Endometrial microvascular endothelial cells (primary cell): ENCODE measurements around the gene NLRP10. TPM values are rescaled to one million over a fixed set of nuclear protein-coding genes. Genes with fewer than 3 reads are reported as not detected.

Experiments
- in situ Hi-C: cut with HindIII; loops from 2 replicates; pipeline ENCODE4 v1.10.0; 2017; ENCODE audit warnings: low sequenced_read_pairs, low pct_unique_long_range_greater_than_20kb; ENCODE audit errors: inconsistent ontology term
- total RNA-seq: library from RNA; depleted of rRNA; stranded (reverse); fragments of >200 nt; gene quantifications from one replicate; pipeline ENCODE4 v1.2.3, GENCODE V29; 2015; ENCODE audit errors: inconsistent ontology term

The NLRP10 gene
- total RNA-seq, 1 donor from 2014 or later: not detected

DNA sequence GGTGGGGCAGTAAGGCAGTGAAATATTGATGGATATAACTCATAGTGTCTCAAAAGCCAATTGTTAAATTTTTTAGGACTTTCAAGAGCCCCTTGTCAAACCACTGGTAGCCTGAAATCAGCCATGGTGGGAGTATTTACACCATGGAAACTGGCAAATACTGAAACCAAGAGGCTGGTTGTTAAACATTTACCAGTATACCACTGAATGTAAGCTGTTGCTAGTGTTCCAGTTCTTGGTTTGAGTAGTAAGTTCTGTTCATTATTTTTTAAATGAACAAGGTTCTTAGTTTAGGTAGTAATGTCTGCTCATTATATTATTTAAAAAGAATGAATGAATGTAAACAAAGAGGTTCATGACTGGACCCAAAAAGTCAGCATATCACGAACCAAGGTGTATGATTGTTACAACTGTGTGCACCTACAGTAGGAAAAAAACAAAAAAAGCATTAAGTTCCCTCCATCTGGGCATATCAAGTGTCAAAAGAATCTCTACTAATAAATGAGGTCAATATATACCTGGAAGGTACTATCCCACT, 17.4 kb upstream of the NLRP10 start:
- in situ Hi-C loops: loop anchor here (25.0 kb wide), 1 partner anchor 95 kb away; no protein-coding TSS in a partner anchor

DNA sequence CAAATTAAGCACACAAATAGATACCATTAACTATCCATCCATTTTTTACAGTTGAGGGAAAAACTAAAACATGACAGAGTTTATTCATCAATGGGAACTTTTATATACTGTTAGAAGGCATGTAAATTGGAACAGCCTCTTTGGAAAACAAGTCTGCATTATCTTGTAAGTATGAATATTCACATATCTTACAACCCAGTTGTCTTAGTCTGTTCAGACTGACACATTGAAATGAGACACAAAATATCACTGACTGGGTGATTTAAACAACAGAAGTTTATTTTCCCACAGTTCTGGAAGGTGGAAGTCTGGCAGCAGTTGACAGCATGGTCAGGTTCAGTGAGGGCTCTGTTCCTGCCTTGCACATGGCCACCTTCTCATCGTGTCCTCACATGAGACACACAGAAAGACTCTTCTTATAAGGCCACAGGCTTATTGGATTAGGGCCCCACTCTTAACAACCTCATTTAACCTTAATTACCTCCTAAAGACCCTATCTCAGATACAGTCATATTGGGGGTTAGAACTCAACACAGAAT, 16.4 kb upstream of the NLRP10 start:
- in situ Hi-C loops: loop anchor here (25.0 kb wide), 1 partner anchor 94 kb away; no protein-coding TSS in a partner anchor

DNA sequence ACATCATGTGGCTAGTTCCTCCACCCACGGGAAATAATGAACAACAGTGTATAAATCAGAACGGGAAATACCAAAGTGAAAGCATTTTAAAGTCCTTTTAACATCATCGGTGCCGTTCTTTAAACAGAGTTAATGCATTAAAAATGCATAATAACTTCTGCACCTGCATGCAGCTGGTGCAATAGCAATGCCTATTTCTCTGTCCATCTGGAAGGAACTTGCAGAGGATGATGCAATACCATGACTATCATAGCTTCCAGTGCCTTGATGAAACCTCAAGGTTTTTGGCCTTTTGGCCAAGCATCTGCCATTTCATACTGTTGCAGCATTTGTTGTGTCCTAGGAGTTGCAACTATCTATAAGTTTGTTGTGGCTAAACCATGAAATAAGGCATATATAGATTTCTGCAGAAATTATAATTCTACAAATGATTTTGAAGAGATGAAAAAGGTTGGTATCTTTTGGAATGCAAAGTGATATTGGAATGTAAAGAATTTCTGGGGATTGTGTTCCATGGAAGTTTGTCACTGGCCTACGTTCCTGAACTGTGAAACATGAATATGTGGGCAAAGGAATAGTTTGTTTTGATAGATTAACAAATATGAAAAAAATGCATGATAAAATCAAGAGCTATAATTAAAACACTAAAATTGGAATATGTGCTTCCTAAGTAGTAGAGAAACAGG, 12.1 kb upstream of the NLRP10 start:
- in situ Hi-C loops: loop anchor here (25.0 kb wide), 1 partner anchor 90 kb away; no protein-coding TSS in a partner anchor

DNA sequence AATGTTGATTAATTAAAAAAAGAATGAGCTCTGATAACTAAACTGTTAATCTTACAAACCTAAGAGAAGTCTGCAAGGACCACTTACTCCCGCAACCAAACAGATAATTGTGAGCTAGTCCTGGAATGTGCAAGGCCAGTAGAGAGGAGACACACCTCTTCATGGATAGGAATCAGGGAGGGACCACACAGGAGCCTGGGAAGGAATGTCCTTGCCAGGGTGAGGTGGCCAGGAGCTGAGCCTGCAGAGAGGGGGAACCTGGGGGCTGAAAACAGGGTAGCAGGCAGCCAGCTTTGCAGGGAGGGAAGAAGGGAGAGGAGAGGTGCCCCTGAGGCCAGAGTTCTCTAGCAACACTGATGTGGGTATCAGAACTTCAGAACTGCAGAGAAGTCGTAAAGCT, 9.4 kb upstream of the NLRP10 start:
- in situ Hi-C loops: loop anchor here (25.0 kb wide), 1 partner anchor 87 kb away; no protein-coding TSS in a partner anchor

DNA sequence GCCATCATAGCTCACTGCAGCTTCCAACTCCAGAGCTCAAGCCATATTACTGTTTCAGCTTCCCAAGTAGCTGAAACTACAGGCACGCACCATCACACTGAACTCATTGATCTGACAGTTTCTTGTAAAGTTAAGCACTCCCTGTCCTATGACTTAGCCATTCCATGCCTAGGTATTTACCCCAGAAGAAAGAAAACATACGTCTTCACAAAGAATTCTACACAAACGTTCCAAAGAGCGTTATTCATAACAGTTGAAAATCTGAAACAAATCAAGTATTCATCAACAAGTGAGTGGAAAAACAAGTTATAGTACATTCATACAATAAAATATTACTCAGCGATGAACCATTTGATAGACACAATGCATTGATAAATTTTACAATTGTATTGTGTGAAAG, 7.8 kb upstream of the NLRP10 start:
- in situ Hi-C loops: no loop called here

DNA sequence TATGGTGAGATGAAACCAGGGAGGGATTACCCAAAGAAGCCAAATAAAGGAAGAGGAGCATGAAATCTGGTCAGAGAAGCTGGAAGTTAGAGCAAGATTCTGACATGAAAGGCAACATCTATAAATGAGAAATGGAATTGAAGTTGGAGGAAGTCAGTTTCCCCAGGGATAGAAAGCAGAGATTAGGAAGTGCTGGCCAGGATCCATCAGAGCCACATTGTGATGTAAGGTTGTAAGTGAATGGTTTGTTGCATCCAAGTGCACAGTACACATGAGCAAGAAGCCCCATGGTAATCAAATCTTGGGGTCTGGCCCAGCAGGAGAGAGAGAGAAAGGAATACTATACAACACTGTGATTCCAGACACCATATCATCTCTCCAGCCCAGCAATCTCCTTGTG, 6.6 kb upstream of the NLRP10 start:
- in situ Hi-C loops: no loop called here

DNA sequence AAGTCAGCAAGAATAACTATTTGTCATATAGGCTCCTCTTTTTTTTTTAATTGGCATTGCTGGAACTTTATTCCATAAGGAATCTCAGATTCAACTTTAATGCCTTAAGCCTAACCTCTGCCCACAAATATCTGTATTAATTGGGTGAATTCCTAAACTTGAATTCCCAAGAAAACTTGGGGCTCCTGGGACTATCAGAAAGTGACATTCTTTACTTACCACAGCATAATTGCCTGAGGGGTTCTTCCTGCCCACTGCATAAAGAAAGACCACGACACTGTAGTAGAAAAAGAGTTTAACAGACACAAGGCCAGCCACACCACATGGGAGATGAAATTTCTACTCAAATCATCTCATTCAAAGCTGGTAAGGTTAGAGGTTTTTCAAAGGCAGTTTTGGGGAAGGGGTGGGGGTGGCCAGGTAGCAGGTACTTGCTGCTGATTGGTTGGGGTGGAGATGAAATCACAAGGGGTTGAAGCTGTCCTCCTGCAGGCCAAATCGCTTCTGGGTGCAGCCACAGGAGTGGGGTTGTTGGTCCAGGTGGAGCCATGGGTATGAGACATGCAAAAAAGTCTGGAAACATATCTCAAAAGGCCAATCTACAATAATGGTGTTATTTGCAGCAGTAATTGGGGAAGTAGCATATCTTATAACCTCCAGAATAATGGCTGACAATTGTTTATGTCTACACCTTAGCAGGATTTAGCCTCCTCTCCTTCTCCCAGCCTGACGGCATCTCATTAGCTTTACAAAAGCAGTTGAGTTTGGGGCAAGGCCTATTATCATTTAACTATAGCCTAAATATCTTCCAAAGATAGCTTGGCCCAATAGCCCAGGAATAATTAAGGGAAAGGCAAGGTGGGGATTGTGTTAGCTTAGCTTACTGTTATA, 4.8 kb upstream of the NLRP10 start:
- in situ Hi-C loops: no loop called here

DNA sequence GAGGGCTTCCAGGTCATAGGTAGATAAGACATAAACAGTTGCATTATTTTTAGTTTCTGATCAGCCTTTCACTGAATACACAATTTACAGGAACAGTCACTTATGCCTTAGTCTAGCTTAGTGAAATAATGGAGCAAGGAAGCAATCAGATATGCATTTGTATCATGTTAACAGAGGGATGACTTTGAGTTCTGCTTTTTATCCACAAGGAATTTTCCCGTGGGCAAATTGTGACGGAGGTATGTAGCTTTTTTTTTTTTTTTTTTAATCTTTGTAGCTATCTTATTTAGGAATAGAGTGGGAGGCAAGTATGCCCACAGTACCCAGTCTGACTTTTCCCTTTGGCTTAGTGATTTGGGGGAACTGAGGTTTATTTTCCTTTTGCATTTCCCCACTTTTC, 3.4 kb upstream of the NLRP10 start:
- in situ Hi-C loops: no loop called here

DNA sequence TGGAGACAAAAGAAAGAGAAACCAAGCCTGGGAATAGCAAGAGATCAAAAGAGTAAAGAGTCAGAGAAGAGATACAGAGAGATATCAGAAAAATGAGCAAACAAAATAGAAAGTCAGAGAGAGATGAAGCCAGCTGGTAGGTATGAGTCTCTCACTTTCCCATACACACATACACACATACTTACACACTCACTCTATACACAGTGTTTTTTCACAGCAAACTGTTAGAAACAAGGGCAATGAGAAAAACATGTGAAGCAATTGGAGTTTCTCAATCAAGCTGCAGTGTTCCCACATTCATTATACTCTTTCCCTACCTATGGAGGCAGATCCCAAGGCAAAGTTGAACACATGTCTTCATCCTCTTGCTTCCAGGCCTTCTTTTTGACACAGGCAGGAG, 2.6 kb upstream of the NLRP10 start:
- in situ Hi-C loops: no loop called here

DNA sequence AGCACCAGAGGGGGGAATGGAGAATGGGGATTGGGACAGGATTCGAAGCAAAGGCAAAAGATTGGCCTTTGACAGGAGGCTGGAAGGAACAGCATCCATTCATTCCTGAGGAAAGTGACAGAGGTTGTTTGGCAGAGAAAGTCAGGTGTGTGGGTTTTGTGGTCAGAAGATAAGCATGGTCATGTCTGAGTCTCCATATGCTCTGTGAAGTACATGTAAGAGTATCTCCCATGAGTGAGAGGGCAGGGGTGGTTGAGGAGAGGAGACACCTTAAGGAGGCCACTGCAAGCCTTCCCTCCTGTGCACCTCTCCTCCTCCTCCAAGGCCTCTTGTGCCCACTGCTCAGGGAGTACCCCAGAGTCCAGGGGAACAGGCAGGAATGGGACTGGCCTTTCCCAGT, 1.9 kb upstream of the NLRP10 start:
- in situ Hi-C loops: no loop called here

DNA sequence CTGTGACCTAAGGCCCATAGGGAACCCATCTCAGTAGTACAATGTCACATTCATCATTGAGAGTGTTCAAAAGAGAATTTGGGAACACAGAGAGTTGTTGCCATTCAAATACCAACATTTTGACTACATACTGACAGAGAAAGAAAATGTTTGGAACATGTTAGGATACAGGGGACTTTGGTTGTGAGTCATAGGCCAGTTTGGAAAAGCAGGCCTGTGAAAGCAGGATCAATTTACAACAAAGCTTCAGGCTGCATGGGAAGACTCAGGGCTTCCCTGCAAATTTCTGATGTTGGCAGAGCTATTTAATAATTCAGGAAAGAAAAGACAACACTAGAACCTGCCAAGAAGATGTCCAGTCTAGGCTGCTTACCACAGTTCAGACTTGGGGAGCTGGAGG, 374 bp downstream of the NLRP10 start:
- in situ Hi-C loops: no loop called here

DNA sequence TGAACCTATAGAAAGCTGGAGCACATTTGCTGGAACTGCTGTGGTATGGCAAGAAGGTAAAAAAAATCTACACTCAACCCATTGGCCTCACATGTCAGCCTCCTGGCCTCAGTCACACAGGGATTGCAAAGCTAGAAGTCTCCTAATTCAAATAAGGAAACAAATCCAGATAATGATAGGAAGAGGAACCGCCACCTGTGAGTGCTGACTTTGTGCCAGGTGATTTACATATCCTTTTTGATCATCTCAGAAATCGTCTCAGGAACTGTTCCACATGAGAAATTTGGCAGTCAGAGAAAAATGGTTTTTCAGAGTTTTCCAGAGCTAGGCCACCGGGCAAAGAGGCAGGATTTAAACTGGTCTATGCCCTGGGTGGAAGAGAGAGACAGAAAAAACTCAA, 986 bp downstream of the NLRP10 start:
- in situ Hi-C loops: no loop called here

DNA sequence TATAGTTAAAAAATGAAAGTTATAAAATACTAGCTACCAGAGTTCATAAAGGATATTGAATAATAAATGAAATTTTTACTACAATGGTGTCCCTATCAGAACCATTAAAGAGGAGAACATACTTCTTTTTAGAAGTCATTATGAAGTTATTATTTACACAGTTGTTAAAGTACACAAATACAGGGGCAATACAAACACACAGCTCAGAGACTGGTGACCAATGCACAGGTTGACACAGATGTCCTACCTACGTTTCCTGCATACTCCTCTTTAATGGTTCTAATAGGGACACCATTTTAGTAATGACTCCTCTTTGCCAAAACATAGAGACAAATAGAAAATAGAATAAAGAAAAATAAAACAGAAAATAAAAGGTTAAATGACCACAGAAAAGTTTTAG, 10.1 kb downstream of the NLRP10 start:
- in situ Hi-C loops: no loop called here

DNA sequence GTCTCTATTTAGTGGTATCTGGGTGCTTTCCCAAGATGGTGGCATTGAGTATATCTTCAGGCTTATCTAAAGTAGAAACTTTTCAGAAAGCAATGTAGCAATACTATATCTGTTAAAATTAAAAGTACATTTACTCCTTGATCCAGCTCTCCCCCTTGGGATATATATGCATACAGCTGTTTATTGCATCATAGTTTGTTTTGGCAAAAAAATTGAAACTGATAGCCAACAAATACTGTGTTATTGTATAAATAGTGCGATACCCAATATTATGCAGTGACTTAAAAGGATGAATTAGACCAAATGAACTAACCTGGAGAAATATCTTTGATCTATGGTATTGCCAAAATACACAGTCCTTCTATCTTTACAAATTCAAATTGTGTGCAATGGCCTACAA, 15.3 kb downstream of the NLRP10 start:
- in situ Hi-C loops: no loop called here

DNA sequence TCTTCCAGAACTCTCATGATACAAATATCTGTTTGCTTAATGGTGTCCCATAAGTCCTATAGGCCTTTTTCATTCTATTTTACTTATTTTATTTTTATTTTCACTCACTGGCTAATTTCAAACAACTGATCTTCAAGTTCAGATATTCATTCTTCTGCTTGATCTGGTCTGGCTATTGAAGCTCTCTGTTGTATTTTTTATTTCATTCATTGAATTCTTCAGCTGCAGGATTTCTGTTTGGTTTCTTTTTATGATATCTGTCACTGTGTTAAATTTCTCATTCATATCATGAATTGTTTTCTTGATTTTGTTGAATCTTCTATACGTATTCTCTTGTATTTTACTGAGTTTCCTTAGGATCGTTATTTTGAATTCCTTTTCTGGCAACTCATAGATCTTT, 21.1 kb downstream of the NLRP10 start:
- in situ Hi-C loops: no loop called here

DNA sequence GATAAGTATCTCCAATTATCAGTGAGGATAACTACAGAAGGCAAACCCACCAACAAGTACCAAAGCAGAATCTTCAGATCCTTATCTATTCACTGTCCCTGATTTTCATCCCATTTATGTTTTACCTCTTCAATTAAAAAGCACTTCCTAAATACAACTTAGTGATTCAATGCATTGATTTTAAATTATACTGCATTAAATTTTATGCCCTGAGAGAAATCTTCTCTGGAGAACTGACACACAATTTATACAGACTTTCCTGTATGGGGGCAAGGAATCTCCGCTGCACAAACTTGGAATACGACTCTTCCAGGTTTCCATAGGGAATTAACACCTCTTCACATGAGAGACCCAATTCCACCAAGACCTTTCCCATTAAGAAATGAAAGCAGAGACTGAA, 23.6 kb downstream of the NLRP10 start, which contains the start of gene OR10A3:
Gene OR10A3, minus strand, starts transcription at position 101 of the 400 bp plus-strand sequence. CDS start 2,188 bp downstream, outside the sequence.
- in situ Hi-C loops: no loop called here

DNA sequence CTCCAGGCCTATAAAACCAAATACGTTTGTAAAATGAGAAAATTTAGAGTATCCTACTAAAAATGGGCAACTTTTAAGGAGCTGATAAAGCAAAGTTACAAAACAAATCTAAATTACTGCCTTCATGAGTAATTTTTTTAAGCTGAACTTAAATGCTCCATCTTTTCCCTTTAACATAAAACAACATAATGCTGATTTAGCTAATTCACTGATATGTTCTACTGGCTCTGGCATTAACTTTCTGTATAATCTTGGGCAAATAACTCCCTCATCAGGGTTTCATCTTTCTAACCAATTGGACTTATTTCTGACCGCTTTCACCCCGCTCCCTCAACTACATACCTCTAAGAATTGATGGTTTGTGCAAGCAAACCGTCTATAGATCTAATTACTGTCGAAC, 24.1 kb downstream of the NLRP10 start:
- in situ Hi-C loops: no loop called here

DNA sequence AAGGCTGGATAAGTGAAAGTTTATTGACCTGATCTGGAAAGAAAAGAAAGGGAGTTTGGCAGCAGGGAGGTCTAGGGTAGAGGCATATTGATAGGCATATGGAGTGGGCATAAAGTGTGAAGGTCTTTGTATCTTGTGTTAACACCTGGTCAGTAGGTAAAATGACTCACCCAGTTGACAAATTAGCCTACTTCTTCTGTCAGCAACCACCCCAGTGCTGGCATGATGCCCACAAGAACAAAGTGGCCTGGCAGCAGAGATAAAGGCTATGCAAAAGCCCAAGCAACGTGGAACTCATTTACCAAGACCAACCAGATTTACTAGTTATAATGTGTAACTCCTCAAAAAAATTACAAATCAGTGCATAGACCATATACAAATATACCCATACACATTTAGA, 28.6 kb downstream of the NLRP10 start:
- in situ Hi-C loops: no loop called here

DNA sequence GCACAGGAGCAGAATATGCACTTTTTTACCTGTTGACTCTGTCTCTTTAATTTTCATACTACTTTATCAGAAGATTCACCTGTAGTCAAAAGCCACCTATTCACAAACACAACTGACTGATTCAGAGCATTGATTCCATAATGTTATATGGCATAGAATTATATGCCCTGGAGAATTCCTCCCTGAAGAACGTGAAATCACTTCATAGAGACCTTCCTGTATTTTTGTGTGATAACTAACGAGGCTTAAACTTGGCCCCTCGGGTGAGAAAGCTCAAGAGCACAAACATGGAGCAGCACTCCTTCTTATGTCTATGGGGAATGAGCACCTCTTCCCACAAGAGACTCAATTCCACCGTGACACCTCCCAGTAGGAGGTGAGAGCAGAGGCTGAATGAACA, 34.1 kb downstream of the NLRP10 start, which contains the start of gene OR10A6:
Gene OR10A6, minus strand, starts transcription at position 101 of the 400 bp plus-strand sequence. CDS start 2,606 bp downstream, outside the sequence.
- in situ Hi-C loops: no loop called here
